Measurements from ENCODE around the gene R3HDM2.
A peak's percentile ranks its signal among the peaks of the same experiment; 100 is the strongest.

R3HDM2 gene

DNA sequence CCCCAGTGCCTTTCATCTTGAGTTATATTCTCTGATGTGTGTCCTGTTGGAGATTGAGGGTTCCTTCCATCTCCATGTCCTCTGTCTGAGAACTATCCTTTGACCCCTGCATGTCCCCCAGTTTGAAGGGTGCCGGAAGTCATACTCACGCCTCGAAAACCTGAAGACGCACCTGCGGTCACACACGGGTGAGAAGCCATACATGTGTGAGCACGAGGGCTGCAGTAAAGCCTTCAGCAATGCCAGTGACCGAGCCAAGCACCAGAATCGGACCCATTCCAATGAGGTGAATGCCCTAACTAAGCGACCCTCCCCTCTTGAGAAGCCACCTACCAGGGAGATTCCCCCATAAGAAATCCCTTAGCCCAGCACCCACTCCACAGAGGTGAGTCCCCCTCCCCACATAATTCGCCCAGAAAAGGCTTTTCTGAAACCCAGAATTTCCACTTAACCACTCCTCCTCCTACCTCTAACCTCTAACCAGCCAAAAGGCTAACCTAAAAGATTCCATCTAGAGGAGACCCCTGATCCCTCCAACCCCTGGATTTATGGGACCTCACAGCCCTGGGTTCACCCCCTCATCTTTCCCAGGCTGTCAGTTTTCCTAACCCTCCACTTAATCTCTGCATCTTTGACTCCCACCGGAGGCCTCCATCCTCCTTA is 36.5 kb upstream of the R3HDM2 start:
- no peak for DNase-seq (ENCODE audit: low read depth)

DNA sequence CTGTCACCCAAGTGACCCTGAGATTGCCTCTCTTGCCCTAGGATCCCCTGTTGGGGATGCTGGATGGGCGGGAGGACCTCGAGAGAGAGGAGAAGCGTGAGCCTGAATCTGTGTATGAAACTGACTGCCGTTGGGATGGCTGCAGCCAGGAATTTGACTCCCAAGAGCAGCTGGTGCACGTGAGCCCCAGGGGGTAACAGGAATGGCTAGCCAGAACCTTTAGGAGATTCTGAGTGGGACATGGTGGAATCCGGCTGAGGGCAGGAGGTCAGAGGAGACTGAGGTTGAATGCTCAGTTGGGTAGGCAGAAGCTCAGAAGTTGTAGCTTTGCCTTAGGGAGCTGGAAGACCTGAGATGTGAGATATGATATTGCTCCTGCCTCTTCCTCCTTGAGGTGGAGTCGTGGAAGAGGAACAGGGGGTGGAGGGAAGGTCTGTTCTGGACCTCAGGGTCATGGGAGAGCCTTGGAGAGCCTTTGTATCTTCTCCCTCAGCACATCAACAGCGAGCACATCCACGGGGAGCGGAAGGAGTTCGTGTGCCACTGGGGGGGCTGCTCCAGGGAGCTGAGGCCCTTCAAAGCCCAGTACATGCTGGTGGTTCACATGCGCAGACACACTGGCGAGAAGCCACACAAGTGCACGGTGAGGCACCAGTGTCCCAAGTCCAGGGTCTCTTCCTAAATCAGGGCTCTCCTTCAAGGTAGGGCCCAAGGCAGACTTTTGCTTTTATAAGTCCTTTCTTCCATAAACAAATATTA is 35.1 kb upstream of the R3HDM2 start:
- no peak for DNase-seq (ENCODE audit: low read depth)

DNA sequence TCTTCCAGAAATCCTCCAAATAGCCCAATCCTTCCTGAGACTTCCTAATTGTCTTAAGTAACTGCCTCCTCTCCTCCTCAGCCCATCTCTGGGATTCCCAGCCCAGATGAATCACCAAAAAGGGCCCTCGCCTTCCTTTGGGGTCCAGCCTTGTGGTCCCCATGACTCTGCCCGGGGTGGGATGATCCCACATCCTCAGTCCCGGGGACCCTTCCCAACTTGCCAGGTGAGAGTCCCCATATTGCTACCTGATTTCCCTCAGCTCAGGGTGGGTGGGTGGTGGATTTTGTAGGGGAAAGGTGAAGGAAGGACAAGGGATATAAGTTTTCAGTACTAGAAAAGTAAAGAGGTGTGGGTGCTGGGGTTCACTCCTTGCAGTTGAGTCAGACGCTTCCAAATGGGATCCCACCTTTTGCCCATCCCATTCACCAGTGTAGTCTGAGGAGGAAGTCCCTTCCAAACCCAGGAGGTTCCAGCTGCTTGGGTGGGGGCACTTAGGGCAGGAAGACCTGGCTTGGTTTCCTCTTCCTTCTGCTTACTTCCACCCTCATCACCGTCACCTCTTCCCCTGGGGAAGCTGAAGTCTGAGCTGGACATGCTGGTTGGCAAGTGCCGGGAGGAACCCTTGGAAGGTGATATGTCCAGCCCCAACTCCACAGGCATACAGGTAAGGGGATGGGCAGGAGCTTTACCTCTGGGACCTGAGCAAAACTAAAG is 34.3 kb upstream of the R3HDM2 start:
- no peak for DNase-seq (ENCODE audit: low read depth)

DNA sequence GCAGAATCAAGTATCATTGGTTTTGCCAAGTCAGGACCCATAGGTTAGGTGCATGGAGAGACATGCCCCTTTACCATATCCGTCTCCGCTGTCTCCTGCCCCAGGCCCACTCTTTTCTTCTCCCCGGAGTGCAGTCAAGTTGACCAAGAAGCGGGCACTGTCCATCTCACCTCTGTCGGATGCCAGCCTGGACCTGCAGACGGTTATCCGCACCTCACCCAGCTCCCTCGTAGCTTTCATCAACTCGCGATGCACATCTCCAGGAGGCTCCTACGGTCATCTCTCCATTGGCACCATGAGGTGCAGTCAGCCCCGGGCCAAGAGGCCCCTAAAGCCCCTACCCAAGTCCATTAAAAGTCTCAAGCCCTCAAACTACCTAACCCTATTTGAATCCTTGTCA is 33.7 kb upstream of the R3HDM2 start:
- DNase-seq (ENCODE audit: low read depth): no peak

DNA sequence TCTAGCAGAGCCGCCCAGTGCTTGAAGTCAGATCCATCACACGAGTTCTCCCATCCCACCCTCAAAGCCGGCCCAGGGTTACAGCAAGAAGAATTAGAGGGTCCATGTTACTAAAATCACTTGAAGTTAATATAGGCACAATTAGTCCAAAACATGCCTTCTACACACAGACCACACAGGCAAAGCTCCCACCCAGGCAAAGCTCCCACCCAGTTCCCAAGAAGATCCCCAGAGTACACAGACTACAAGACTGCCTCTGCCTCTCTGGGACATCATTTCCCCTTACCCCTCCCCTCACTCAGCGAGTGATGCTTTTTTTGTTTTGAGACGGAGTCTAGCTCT is 32.0 kb upstream of the R3HDM2 start:
- DNase-seq (ENCODE audit: low read depth): no peak

- peak; percentile 85 for DNase-seq (ENCODE audit: low read depth)
Measured at GRCh38 chr12:57462251-57462911, 31.5 kb upstream of the R3HDM2 start.

GRCh38 chr12:57461917-57462250 is 31.0 kb upstream of the R3HDM2 start:
- no peak for DNase-seq (ENCODE audit: low read depth)

DNA sequence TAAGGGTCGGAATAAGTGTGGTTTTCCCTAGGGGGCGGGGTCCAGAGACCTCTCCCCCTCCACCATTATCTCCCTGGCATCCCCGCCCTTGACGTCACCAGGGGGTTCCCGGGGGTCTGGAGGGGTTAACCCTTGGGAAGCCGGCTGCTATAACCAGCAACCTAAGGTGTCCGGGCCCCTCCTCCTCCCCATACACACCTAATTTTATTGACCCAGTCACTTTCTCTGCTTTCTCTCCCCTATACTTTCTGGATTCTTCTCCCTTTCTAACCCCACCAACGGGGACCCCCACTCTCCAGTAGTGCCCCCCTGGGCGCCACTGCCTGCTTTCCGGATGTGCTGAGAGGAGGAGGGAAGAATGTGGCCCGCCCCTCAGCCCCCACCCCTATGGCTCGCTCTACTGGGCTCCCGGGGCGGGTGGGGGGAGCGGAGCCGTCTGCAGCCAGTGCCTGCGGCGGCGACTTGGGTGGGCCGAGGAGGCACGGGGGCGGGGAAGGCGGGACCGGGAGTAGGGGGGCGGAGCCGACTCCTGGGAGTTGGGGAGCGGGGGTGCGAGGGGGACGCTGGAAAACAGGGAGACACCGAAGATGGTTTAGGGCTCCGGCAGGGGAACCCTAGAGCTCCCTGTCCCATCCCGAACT is 30.6 kb upstream of the R3HDM2 start:
- no peak for DNase-seq (ENCODE audit: low read depth)

- no peak for DNase-seq (ENCODE audit: low read depth)
Measured at GRCh38 chr12:57460841-57461275, 30.0 kb upstream of the R3HDM2 start.

DNA sequence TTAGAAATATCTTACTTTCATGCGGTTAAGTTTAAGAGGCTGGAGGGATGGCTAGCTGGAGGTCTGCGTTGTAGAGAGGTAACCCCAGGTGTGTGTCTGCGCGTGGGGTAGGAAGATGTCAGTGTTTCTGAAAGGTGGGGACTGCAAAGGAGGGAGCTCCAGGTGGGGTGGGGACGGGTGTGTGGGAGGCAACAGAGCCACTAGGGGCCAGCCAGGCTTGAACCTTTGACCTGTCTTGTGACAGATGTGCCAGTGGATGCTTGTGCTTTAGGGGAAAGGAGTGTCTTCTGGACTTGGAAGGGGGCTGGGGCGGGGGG is 29.6 kb upstream of the R3HDM2 start:
- DNase-seq (ENCODE audit: low read depth): no peak

- no peak for DNase-seq (ENCODE audit: low read depth)
Measured at GRCh38 chr12:57459750-57460467, 29.1 kb upstream of the R3HDM2 start, which contains the start of gene GLI1. GLI1 (plus strand) TSS chr12:57459785; CDS start chr12:57463692, 3,907 bp downstream.

DNA sequence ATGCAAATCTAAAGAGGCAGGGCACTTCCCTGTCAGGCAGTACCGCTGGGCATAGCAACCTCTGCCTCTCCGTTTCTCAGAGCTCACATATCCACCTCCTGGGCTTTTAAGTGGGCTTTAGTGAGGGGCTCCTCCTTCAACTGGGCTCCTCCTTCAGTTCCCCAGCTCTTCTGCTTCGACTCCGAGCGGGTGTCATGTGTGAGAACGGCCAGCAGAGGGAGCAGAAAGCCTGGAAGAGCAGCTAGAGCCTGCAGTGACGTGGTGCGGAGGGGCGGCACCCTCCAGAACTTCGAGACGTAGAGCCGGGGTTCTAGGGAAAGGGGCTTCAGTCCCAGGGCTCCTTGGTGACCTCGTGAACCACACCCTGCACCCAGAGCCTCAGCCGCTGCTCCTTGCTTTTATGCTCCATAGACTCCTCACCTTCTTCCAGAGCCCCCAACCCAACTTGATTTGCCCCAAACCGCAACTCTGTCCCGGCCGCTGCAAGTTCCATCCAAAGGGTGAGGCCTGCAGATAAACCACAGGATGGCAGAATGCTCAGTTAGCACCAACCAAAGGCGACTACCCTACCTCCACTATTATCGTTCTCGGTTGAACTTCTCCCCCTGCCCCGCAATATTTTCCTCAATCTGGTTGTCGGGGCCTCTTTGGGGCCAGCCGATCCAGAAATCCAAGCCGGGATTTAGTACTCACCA is 28.4 kb upstream of the R3HDM2 start:
- DNase-seq (ENCODE audit: low read depth): peak; percentile 93

GRCh38 chr12:57458665-57459054 is 27.8 kb upstream of the R3HDM2 start:
- no peak for DNase-seq (ENCODE audit: low read depth)

GRCh38 chr12:57456737-57457490 is 26.1 kb upstream of the R3HDM2 start:
- no peak for DNase-seq (ENCODE audit: low read depth)

GRCh38 chr12:57456145-57456700 is 25.4 kb upstream of the R3HDM2 start:
- DNase-seq (ENCODE audit: low read depth): no peak

GRCh38 chr12:57455374-57456144 is 24.7 kb upstream of the R3HDM2 start:
- DNase-seq (ENCODE audit: low read depth): no peak

GRCh38 chr12:57454566-57455373 is 23.9 kb upstream of the R3HDM2 start, which contains the start of gene INHBE:
INHBE (plus strand) TSS chr12:57455307; CDS start chr12:57455537, 230 bp downstream.
- DNase-seq (ENCODE audit: low read depth): no peak

DNA sequence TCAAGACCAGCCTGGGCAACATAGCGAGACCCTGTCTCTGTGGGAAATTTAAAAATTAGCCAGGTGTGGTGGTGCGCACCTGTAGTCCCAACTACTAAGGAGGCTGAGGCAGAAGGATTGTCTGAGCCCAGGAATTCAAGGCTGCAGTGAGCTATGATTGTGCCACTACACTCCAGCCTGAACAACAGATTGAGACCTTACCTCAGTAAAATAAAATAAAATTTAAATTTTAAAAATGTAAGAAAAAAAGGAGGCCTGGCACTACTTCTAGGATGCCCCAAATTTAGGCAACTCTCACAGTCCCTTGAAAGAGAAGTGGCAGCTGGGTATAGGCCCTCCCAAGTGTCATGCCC is 23.3 kb upstream of the R3HDM2 start:
- no peak for DNase-seq (ENCODE audit: low read depth)
